Keratinocyte (primary cell): ENCODE data around the gene PCSK6. TPM values are rescaled to one million over a fixed set of nuclear protein-coding genes. Genes with fewer than 3 reads are reported as not detected.

ENCODE experiments used
- DNase-seq: peaks from one replicate; pipeline ENCODE4 v3.0.0-alpha.2; 2011; ENCODE audit warnings: low read depth, missing footprints, low spot score
- FAIRE-seq: peaks from 2 replicates; lab custom pipeline; 2011; peaks lifted over from hg19 to GRCh38; lab: Jason Lieb, UNC
- H2AFZ ChIP-seq: 2 replicates; pipeline ENCODE4 v1.6.0; 2012; ENCODE audit warnings: low read length, control low read depth, inconsistent platforms; ENCODE audit not compliant: control insufficient read depth
- H3K27ac ChIP-seq: 2 replicates; pipeline ENCODE4 v1.5.1; 2011; ENCODE audit warnings: low read length; ENCODE audit not compliant: control insufficient read depth, insufficient read depth
- H3K27me3 ChIP-seq: 3 replicates; pipeline ENCODE4 v1.6.0; 2011; ENCODE audit warnings: low read length; ENCODE audit not compliant: control insufficient read depth, insufficient read depth; ENCODE audit errors: extremely low read depth
- H3K36me3 ChIP-seq, 2 experiments: 2 replicates in 1 of 2; 3 replicates in 1 of 2; pipeline ENCODE4 v1.5.1; 2011; ENCODE audit warnings: low read length in 2 of 2, mild to moderate bottlenecking in 1 of 2; ENCODE audit not compliant: control insufficient read depth in 2 of 2, insufficient read depth in 2 of 2; ENCODE audit errors: extremely low read depth in 1 of 2
- H3K4me1 ChIP-seq: 3 replicates; pipeline ENCODE4 v1.5.1; 2011; ENCODE audit warnings: low read length; ENCODE audit not compliant: control insufficient read depth, insufficient read depth; ENCODE audit errors: extremely low read depth
- H3K4me2 ChIP-seq: 3 replicates; pipeline ENCODE4 v1.6.0; 2011; ENCODE audit warnings: low read depth, low read length; ENCODE audit not compliant: control insufficient read depth, insufficient read depth; ENCODE audit errors: extremely low read depth
- H3K4me3 ChIP-seq, 3 experiments: fragments of 200-600 bp in 1 of 3; sonication (generic) in 1 of 3; 2 replicates in 2 of 3; 3 replicates in 1 of 3; pipeline ENCODE4 v1.5.1; 2011 to 2016; ENCODE audit warnings: low read length in 3 of 3, mild to moderate bottlenecking in 3 of 3, control low read depth in 2 of 3, inconsistent platforms in 1 of 3, low read depth in 1 of 3, mixed read lengths in 1 of 3, mixed run types in 1 of 3, moderate library complexity in 1 of 3; ENCODE audit not compliant: control insufficient read depth in 2 of 3, insufficient read depth in 2 of 3; ENCODE audit errors: extremely low read depth in 1 of 3
- H3K79me2 ChIP-seq: 2 replicates; pipeline ENCODE4 v1.6.0; 2012; ENCODE audit warnings: low read length; ENCODE audit not compliant: control insufficient read depth, insufficient read depth
- H3K9ac ChIP-seq: 3 replicates; pipeline ENCODE4 v1.6.0; 2011; ENCODE audit warnings: low read length; ENCODE audit not compliant: control insufficient read depth, insufficient read depth; ENCODE audit errors: extremely low read depth
- H3K9me1 ChIP-seq: 3 replicates; pipeline ENCODE4 v1.6.0; 2011; ENCODE audit warnings: low read length; ENCODE audit not compliant: control insufficient read depth, insufficient read depth; ENCODE audit errors: extremely low read depth
- H3K9me3 ChIP-seq: 2 replicates; pipeline ENCODE4 v1.5.1; 2012; ENCODE audit warnings: low read depth, low read length; ENCODE audit not compliant: control insufficient read depth
- H4K20me1 ChIP-seq: 3 replicates; pipeline ENCODE4 v1.6.0; 2011; ENCODE audit warnings: low read length; ENCODE audit not compliant: control insufficient read depth, insufficient read depth; ENCODE audit errors: extremely low read depth
- EZH2 ChIP-seq: IDR thresholded peaks from one replicate; pipeline ENCODE4 v1.6.1; 2012; ENCODE audit warnings: inconsistent platforms, mild to moderate bottlenecking, low read length, moderate library complexity
- dilution Hi-C: fragments of 300-500 bp; cut with MboI; formaldehyde crosslinking; loops from one replicate; pipeline ENCODE4 v1.7.0; 2020; ENCODE audit warnings: low sequenced_read_pairs; ENCODE audit not compliant: extremely low pct_ligation_motif_present
- polyA plus RNA-seq, 5 experiments: library from polyadenylated mRNA; depleted of rRNA in 3 of 5; stranded (reverse) in 3 of 5; stranded (forward) in 1 of 5; unstranded in 1 of 5; fragments of >200 nt; gene quantifications; 1 replicate in 1 of 5; 2 replicates in 3 of 5; 3 replicates in 1 of 5; pipeline versions ENCODE4 v1.2.1 to v1.2.3, GENCODE V29; 2011 to 2012; ENCODE audit warnings: missing spikeins in 2 of 5, low read depth in 1 of 5, low replicate concordance in 1 of 5
- TF ChIP-seq, protein P1 (sequence below), 3 experiments: IDR thresholded peaks in 1 of 3; conservative IDR thresholded peaks in 1 of 3; optimal IDR thresholded peaks in 1 of 3; 2 replicates in 2 of 3; 3 replicates in 1 of 3; pipeline versions ENCODE3 to v1.5.1; 2011; ENCODE audit warnings: low read length in 3 of 3, mild to moderate bottlenecking in 3 of 3, moderate library complexity in 2 of 3, control low read depth in 1 of 3, inconsistent platforms in 1 of 3; ENCODE audit not compliant: insufficient read depth in 2 of 3; ENCODE audit errors: extremely low read depth in 1 of 3

PCSK6 gene
- polyA plus RNA-seq, 1 donor (not counting 4 experiments of a cell fraction or from before 2014, with no cell fraction given) = 3.1 TPM

DNA sequence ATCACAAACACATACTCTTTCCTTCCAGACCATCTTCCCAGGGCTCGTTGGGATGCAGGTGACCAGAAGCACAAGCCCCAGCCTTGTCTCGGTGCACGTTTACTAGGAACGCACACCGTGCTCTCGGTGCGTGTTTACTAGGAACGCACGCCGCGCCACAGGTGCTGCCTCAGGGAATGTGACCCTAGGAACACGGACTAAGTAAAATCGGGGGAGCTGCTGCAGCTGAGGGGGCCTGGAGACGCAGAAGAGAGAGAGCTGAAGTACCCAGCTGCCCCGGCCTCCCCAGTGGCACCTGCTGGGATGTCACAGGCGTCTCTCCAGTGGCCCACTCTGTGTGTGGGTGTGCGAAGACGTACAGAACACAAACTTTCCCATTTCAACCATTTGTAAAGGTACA is 103.5 kb downstream of the PCSK6 start:
- no peak for TF ChIP-seq EZH2
- TF ChIP-seq, protein P1, sequence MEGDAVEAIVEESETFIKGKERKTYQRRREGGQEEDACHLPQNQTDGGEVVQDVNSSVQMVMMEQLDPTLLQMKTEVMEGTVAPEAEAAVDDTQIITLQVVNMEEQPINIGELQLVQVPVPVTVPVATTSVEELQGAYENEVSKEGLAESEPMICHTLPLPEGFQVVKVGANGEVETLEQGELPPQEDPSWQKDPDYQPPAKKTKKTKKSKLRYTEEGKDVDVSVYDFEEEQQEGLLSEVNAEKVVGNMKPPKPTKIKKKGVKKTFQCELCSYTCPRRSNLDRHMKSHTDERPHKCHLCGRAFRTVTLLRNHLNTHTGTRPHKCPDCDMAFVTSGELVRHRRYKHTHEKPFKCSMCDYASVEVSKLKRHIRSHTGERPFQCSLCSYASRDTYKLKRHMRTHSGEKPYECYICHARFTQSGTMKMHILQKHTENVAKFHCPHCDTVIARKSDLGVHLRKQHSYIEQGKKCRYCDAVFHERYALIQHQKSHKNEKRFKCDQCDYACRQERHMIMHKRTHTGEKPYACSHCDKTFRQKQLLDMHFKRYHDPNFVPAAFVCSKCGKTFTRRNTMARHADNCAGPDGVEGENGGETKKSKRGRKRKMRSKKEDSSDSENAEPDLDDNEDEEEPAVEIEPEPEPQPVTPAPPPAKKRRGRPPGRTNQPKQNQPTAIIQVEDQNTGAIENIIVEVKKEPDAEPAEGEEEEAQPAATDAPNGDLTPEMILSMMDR (optimal IDR thresholded peaks at IDR 0.05 in 1 of 3, IDR thresholded peaks at IDR 0.05 in 1 of 3, conservative IDR thresholded peaks at IDR 0.05 in 1 of 3; ENCODE audit: extremely low read depth in 1 of 3, insufficient read depth in 2 of 3, low read length in 3 of 3) = no peak
- Histone ChIP-seq H3K4me3 (no peak overlapping the region), H2AFZ (no peak overlapping the region), H3K36me3 (no peaks in the 10 kb centered on the region), H3K27ac (no peak overlapping the region), H4K20me1 (no peaks in the 10 kb centered on the region), H3K9me3 (no peaks in the 10 kb centered on the region), H3K79me2 (no peaks in the 10 kb centered on the region), H3K4me1 (peaks cover 10% of the 10 kb centered on the region), H3K9ac (no peak overlapping the region), H3K27me3 (no peaks in the 10 kb centered on the region), H3K4me2 (no peak overlapping the region), H3K9me1 (no peaks in the 10 kb centered on the region)
- DNase-seq (no peak), FAIRE-seq (no peak)
- dilution Hi-C loops = no loop called here

DNA sequence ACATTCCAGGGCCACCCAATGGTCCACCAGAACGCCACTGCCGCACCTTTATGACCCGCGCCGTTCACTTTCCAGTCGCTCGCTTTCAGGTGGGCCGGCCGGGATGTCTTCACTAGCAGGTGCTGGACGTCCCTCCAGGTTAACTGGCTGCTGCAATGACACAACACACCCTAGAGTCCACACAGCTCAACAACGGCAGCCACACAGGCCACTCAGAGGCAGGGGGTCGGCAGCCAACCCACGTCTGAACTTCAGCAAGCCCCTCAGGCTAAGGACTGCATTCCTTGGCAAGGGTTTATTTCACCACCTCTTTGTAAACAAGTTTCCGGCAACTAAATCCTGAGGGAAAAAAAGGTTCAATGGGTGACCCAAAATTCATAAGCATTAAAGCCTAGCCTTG is 105.2 kb downstream of the PCSK6 start:
- FAIRE-seq (no peak), DNase-seq (no peak)
- Histone ChIP-seq H3K27me3 (no peaks in the 10 kb centered on the region), H3K9me1 (no peaks in the 10 kb centered on the region), H2AFZ (no peak overlapping the region), H3K9ac (no peak overlapping the region), H3K79me2 (no peaks in the 10 kb centered on the region), H3K4me3 (no peak overlapping the region), H3K27ac (no peak overlapping the region), H4K20me1 (no peaks in the 10 kb centered on the region), H3K4me2 (no peak overlapping the region), H3K4me1 (peaks cover 10% of the 10 kb centered on the region), H3K9me3 (no peaks in the 10 kb centered on the region), H3K36me3 (no peaks in the 10 kb centered on the region)
- TF ChIP-seq, protein P1 (optimal IDR thresholded peaks at IDR 0.05 in 1 of 3, IDR thresholded peaks at IDR 0.05 in 1 of 3, conservative IDR thresholded peaks at IDR 0.05 in 1 of 3; ENCODE audit: extremely low read depth in 1 of 3, insufficient read depth in 2 of 3, low read length in 3 of 3) = no peak
- no peak for TF ChIP-seq EZH2
- dilution Hi-C loops = no loop called here
